ENCODE data around the gene NOBOX.

NOBOX gene

DNA sequence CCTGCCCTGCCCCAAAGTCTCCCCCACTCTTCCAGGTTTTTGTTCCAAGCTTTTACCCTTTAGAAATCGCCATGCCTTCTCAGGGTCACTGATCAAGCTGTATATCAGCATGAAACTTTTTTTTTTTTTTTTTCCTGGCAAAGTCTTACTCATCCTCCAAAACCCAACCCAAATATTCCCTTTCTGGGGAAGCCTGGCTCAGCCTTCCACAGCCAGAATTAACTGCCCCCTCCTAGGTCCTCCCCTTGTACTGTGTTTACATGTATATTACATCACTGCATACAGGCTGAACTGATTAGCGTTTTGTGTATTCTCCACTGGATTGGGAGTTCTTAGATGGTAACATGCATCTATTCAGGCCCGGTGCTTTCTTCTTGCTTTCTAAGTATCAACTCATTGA lies 4.6 kb upstream of the NOBOX start:
- no peak overlapping the region for H3K4me3 ChIP-seq (ENCODE audit: low read depth, low read length)
- ChIA-PET POLR2A (no interaction called here), CTCF (no interaction called here)
- DNase-seq (ENCODE audit: low read depth, low spot score), result no peak
- TF ChIP-seq, protein P1, sequence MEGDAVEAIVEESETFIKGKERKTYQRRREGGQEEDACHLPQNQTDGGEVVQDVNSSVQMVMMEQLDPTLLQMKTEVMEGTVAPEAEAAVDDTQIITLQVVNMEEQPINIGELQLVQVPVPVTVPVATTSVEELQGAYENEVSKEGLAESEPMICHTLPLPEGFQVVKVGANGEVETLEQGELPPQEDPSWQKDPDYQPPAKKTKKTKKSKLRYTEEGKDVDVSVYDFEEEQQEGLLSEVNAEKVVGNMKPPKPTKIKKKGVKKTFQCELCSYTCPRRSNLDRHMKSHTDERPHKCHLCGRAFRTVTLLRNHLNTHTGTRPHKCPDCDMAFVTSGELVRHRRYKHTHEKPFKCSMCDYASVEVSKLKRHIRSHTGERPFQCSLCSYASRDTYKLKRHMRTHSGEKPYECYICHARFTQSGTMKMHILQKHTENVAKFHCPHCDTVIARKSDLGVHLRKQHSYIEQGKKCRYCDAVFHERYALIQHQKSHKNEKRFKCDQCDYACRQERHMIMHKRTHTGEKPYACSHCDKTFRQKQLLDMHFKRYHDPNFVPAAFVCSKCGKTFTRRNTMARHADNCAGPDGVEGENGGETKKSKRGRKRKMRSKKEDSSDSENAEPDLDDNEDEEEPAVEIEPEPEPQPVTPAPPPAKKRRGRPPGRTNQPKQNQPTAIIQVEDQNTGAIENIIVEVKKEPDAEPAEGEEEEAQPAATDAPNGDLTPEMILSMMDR (IDR thresholded peaks at IDR 0.05; ENCODE audit: insufficient read depth, low read length, missing control alignments), result no peak

DNA sequence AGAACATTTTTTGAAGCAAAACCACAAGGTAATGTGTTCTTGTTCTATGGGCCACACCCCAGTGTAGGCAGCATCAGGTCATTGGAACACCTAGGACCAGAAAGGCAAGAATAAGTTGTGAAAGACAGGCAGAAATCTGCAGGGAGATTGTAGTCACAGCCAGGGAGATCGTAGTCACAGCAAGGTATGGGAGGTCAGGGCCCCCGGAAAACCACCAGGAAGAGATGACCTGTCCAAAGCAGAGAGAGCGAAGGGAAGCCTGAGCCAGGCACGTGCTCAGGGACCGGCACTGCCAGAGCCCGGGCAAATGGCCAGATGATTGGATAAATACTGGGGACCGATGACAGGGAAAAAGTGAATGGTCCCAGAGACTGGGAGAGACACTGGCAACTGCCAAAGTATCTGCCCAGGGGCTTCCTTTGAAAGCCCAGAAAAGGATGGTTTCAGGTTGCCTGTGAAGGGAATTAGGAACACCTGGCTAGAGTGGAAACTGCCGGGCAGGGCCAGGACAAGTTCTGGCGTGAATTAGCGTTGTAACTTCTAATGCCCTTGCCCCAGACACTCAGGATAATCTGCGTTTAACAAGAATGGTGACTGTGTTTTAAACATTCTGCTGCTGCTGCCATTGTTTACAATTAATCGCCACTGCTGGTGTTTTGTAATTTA lies 3.9 kb upstream of the NOBOX start:
- ChIA-PET POLR2A (no interaction called here), CTCF (no interaction called here)
- no peak for DNase-seq (ENCODE audit: low read depth, low spot score)
- no peak overlapping the region for H3K4me3 ChIP-seq (ENCODE audit: low read depth, low read length)
- TF ChIP-seq, protein P1 (IDR thresholded peaks at IDR 0.05; ENCODE audit: insufficient read depth, low read length, missing control alignments), result no peak

DNA sequence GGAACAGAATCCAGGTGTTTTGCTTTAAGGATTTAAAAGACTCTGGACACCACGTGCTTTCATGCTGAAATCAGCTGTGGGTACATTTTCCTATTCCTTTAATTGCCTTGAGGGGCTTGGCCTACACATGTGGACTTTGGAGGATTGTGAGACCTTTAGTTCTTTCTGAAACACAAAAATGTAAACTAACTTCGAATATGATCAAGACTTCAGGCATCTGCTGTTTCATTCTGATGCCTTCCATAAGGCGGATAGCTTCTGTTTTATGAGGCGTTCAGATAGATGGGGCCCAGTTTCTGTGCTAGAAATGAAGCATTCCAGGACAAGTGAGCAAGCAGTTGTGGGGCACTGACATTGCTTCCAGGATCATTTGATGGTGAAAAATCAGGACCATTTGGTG lies 1.5 kb upstream of the NOBOX start:
- no peak overlapping the region for H3K4me3 ChIP-seq (ENCODE audit: low read depth, low read length)
- TF ChIP-seq, protein P1 (IDR thresholded peaks at IDR 0.05; ENCODE audit: insufficient read depth, low read length, missing control alignments), result no peak
- no peak for DNase-seq (ENCODE audit: low read depth, low spot score)
- ChIA-PET POLR2A (no interaction called here), CTCF (no interaction called here)

DNA sequence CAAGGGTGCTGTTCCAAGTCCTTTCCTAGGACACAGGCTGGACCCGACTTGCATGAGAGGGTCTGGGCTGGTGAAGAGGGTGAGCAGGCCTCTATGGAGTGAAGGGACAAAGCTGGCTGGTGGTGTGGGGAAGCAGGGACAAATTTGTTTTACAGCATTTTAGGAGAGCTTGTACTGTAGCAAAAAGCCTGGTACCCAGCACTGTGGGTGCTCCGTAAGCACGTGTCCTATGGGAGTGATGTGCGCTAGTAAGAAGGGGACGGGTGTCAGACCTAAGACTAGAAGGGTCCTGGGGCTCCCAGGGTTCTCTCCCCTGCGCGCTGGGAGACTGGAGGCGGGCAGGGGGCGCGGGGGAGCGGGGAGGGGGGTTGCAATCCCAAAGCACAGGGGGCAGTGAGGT lies 391 bp downstream of the NOBOX start:
- ChIA-PET CTCF (interaction anchor here (1.9 kb wide), 2 partner anchors 9 to 11 kb away, joined by 4 to 6 read pairs; no protein-coding TSS in a partner anchor), POLR2A (no interaction called here)
- TF ChIP-seq, protein P1 (IDR thresholded peaks at IDR 0.05; ENCODE audit: insufficient read depth, low read length, missing control alignments), result no peak
- H3K4me3 ChIP-seq (ENCODE audit: low read depth, low read length), result no peak overlapping the region
- no peak for DNase-seq (ENCODE audit: low read depth, low spot score)

DNA sequence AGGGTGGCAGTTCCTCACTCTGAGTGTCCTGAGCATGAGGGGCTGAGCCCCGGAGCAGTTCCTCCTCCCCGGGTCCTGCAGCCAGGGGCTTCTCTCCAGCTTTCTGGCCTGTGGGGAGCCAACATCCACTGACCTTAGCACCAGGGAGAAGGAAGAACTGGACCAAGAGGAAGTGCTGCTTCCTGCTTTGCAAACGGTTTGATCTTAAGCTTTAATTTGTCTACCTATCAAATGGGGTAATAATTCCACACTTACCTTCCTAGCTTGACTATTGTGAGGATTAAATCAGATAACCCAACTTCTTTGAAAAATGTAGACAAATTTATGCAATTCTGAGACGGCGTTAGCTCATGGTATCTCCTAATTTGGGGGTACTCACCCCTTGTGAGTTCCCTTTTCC lies 2.0 kb downstream of the NOBOX start:
- TF ChIP-seq, protein P1 (IDR thresholded peaks at IDR 0.05; ENCODE audit: insufficient read depth, low read length, missing control alignments), result no peak
- ChIA-PET POLR2A (no interaction called here), CTCF (interaction anchor here (0.8 kb wide), 1 partner anchor 9 kb away, joined by 3 read pairs; no protein-coding TSS in a partner anchor)
- no peak for DNase-seq (ENCODE audit: low read depth, low spot score)
- H3K4me3 ChIP-seq (ENCODE audit: low read depth, low read length), result no peak overlapping the region

DNA sequence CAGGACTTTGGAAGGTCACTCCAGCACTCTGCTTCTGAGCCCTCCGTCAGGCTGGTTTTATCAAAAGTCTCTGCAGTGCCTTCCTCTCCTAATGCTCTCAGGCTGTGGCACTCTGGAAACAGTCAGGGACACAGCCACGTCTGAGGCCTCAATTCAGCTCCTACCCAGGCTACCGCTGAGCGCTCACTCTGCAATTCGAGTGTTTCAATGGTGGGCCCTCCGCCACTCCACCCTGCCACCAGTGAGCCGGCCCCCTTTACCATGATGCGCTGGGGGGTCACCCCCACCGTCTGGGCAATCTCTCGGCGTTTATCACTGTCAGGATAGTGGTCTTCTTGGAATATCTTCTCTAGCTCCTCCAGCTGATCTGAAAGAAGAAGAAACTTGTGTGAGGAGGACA lies 3.5 kb downstream of the NOBOX start:
- POLR2A ChIA-PET, result no interaction called here
- DNase-seq (ENCODE audit: low read depth, low spot score), result no peak
- CTCF ChIA-PET, result interaction anchor here (1.2 kb wide), 1 partner anchor 8 kb away, joined by 3 read pairs; no protein-coding TSS in a partner anchor
- TF ChIP-seq, protein P1 (IDR thresholded peaks at IDR 0.05; ENCODE audit: insufficient read depth, low read length, missing control alignments), result no peak
- no peak overlapping the region for H3K4me3 ChIP-seq (ENCODE audit: low read depth, low read length)

Measured in AG04449 (cell line).